Measurements from ENCODE around the gene TSHZ2.
A peak's percentile ranks its signal among the peaks of the same experiment; 100 is the strongest.

TSHZ2 gene

DNA sequence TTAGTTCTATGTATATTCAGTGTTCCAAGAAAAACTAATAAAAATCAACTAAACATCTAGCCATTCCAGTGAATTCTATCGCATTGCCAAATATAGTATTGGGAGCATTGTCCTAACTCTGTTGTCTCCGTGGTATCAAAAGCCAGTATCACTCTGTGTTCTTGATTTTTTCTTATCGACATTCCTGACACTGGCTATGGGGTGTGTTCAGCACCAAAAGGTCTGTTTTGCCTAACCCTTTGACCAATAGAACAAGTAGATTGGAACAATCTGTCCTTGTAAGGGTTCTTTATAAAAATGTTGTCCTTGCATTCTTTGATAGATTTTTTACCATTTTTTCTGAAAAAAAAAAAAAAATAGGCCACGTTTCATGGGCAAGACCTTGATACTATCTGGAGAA, 161.5 kb downstream of the TSHZ2 start:
- in situ Hi-C loops (cut with HindIII; ENCODE audit: low pct_ligation_motif_present, low pct_unique_long_range_greater_than_20kb, low sequenced_read_pairs) = no loop called here
- no peak for DNase-seq

DNA sequence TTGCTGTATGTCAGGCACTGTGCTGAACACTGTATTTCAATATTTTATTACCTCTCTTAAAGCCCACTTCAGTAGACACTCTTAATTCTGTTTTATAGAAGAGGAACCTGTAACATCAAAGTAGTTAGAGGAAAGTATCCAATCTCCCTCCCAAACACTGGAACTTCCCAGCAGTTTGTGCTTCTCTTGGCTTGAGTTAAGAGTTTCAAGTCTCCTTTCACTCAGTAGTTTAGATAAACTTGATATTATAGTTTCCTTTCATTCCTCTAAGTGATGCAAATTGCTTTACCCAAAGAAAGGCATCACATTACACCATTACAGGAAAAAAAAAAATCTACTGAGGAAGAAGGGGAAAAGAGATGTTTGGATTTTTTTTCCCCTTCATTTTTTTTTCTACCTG, 164.3 kb downstream of the TSHZ2 start:
- in situ Hi-C loops (cut with HindIII; ENCODE audit: low pct_ligation_motif_present, low pct_unique_long_range_greater_than_20kb, low sequenced_read_pairs) = no loop called here
- no peak for DNase-seq

DNA sequence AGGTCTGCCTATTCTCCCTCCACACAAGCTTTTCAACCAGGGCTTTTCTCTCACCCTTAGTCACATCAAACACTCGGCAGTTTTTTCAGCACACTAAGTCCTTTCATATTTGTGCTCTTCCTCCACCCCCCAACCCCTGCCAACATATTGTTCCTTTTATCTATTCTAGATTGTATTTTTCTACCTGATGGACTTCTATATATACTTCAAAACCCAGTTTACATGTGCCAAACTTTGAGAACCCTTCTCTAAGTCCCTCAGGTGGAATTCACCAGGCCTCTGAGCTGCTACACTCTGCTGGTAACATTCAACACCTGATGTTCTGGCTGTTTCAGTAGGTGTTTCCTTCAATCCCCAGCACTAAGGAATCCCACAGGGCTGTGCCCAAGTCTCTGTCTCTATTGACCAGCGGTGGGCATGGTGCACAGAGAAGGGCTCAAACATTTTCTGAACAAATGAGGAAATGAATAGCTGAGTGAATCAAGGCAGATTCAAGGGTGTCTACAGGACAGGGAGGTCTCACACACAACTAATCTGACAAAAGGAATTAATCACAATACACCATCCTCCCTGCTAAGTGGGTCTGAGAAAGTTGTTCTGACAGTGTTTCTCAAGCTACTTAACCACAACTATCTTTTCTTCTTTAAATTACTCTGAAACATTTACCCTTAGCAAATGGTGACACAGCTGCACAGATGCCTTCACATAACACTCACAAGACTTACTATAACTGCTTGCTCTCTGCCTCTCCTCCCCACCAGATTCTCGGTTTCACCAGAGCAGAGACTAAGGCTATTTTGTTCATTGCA, 166.5 kb downstream of the TSHZ2 start:
- DNase-seq = no peak
- in situ Hi-C loops (cut with HindIII; ENCODE audit: low pct_ligation_motif_present, low pct_unique_long_range_greater_than_20kb, low sequenced_read_pairs) = no loop called here

DNA sequence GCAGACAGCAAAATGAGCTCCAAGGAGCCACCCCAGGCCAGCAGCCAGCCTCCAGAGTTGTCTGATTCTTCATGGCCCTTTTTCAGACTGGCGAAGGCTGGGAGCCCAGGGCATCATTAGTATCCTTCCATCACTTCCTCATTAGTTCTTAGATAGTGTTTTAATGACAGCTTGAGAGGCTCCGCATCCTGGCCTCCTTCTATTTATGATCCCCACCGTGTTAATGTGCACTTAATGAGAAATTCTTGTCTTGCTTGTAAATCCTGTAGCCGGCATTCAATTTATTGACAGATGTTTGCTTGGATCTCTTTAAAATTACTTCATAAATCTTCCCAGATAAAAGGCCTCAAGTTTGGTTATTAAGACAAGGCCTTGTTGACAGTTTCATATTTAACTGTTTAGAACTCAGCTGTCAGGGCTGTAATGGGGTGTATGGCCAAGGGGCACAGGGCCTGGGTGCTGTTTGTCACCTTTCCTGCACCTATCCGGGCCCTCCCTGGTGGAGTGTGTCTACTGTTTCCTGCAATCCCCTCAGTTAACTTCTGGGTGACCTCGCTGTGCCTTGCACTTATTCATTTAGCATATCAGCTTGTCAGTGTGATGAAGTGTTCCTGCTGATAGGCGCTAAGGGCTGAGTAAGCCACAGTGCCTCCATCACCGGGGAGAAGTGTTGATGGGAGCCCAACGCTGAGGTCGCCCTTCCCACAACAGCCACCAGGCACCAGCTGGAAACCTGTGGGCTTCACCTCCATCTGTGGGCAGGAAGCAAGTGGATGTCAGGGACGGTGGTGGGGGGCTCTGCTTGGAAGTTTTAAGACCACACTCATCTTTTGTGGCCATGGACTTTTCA, 169.3 kb downstream of the TSHZ2 start:
- in situ Hi-C loops (cut with HindIII; ENCODE audit: low pct_ligation_motif_present, low pct_unique_long_range_greater_than_20kb, low sequenced_read_pairs) = no loop called here
- no peak for DNase-seq

DNA sequence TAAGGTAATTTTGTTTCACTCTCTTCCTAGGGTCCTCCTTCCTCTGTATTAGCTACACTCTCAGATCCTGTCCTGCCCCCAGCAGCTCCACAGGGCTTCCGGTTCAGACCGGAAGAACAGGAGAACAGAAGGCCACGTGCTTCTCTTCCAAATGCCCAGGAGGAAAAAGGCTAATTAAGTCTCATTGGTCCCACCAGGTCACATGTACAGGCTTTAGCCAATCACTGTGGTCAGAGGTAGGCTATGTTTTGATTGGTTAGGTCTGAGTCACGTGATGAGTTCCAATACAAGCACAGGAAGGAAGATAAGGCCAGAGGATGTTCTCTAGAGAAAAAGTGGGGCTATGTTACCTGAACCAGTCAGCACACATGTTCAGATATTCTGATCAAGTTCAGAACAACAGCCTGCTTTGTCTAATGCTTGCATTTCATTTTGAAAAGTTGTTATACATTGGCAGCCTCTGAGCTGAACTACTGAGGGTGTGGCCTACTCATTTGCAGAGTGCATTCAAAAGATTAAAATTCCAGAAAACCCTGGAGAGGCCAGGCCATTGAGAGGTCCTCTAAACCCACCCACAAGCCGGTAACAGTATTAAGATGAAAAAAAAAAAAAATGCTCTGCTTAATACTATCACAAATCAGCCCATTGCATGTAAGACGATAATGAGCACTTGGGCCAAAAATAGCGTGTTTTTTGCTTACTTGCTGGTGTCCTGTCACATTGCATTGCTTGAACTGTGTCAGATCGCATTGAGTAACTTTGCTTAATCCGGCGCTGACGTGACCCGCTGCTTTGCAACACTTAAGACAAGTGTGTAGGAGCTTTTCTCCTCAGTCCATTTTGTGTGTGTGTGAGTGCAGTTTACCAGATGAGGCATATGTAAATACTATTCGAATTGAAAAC, 170.3 kb downstream of the TSHZ2 start:
- in situ Hi-C loops (cut with HindIII; ENCODE audit: low pct_ligation_motif_present, low pct_unique_long_range_greater_than_20kb, low sequenced_read_pairs) = no loop called here
- DNase-seq = no peak

DNA sequence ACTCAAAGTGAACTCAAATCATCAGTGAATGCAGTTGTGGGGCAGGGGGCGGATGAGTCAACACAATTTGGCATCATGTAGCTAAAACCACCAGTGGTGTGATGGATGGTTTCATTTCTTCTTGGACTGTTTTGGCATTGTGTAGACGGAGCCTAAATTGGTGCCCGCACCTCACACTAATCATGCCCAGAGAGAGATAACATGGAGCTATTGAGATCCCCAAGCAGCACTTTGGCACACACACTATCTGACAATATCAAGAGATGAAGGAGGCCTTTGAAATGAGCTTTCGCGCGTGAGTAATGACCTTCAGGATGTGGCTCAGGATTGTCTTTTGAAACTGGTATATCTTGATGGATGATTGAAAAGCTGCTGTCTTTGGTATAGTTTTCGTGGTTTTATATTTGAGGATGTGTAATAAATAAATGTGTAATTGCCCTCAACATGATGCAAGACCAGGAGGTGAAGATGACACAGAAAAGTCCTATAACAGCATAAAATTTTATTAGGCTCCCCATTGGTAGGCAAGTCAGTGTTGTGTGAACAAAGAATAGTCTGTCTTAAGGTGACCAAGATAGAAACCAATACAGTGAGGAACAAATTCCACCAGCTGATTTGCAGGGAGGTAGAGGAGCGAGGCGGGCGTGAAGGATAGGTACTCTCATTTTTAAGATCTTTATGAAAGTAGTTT, 174.2 kb downstream of the TSHZ2 start:
- no peak for DNase-seq
- in situ Hi-C loops (cut with HindIII; ENCODE audit: low pct_ligation_motif_present, low pct_unique_long_range_greater_than_20kb, low sequenced_read_pairs) = no loop called here

DNA sequence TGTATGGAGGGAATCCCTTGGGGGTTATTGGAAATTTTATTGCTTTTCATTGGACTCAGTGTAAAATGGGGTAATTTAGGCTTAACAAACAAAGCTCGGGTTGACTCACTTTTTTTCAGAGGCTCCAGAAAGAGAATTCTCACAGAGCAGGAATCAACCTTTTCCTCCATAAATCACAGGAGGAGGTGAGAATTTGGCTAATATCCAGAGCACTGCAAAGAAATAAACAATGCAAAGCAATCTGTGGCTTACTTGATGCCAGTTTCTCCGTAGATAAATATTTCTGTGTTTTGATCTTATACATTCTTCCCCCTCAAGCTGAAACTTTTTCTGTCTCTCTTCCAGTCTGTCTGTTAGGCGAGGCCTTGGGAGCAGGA, 176.6 kb downstream of the TSHZ2 start:
- in situ Hi-C loops (cut with HindIII; ENCODE audit: low pct_ligation_motif_present, low pct_unique_long_range_greater_than_20kb, low sequenced_read_pairs) = no loop called here

DNA sequence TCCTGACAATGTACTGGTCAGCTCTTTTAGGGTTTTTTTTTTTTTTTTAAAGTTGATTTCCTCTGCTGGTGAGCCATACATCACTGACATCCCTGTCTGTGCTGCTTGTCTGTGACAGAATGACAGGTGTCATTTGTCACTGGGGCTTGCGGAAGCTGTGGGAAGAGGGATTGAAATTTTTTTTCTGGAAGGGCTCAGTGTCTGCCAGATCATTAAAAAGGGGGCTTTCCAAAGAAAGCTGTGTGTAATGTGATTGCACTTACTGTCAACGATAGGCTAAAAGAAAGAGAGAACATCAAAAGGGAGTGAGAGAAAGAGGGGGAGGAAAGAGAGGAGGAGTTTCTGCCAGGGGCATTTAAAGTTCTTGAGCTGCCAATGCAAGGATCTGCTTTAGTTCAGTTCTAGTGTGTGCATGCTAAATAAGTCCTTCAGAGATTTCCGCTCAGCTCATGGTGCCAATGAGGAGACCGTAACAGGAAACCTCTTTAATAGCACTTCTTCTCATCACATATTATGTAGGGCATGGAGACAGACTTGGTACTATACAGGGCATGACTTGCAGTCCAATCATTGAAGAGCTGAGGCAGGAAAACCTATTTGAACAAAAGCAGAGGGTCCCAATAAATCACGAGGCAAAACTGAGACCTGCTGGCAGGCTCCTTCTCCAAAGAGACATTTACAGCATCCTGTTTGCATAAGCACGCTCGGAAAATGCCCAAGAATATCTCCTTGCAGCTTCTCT, 177.2 kb downstream of the TSHZ2 start:
- in situ Hi-C loops (cut with HindIII; ENCODE audit: low pct_ligation_motif_present, low pct_unique_long_range_greater_than_20kb, low sequenced_read_pairs) = no loop called here
- no peak for DNase-seq

More for the DNA sequence above, 176.6 kb downstream of the TSHZ2 start:
- DNase-seq = no peak

DNA sequence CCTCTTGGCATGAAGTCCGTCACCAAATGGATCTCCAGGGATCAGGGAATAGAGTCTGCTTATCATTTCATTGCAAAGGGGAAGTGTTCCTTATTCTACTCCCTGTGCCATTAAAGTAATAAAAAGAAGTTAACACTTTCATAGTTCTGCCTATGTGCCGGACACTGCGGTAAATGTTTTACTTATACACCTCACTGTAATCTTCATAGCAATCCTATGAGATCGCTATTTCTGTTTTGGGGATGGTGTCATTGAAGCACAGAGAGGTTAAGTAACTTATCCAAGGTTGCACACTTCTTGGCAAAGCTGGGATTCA, 177.7 kb downstream of the TSHZ2 start:
- no peak for DNase-seq
- in situ Hi-C loops (cut with HindIII; ENCODE audit: low pct_ligation_motif_present, low pct_unique_long_range_greater_than_20kb, low sequenced_read_pairs) = no loop called here

DNA sequence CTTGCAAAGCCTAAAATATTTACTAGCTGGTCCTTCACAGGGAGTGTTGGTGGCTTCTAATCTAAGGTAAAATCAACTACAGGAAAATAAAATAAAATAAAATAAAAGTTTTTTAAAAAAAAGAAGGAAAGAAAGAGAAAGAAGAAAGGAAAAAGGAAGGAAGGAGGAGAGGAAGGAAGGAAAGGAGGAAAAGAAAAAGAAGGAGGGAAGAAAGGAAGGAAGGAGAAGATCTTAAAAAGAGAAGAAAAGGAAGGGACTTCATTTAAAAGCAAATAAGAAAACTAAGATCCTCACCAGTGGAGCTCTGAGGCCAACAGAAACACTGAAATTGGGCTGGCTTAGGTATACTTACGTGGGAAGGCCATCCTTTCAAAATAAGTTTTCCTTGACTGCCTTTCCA, 178.4 kb downstream of the TSHZ2 start:
- DNase-seq = no peak
- in situ Hi-C loops (cut with HindIII; ENCODE audit: low pct_ligation_motif_present, low pct_unique_long_range_greater_than_20kb, low sequenced_read_pairs) = no loop called here

DNA sequence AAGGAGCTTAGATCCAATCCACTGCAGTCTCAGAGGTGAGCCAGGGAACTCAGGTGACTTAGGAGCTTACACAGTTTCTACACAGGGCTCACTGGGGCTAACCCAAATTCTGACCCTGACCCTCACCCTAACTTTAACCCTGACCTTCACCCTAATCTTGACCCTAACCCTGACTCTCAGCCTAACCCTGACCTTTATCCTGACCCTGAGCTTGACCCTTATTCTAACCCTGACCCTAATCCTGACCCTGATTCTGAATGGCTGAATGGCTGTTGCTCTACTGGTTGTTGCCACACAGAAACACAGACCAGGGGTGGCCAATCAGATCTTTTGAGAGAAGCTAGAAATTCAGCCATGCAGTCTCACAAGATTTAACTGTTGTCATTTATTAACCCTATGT, 180.1 kb downstream of the TSHZ2 start:
- in situ Hi-C loops (cut with HindIII; ENCODE audit: low pct_ligation_motif_present, low pct_unique_long_range_greater_than_20kb, low sequenced_read_pairs) = no loop called here

DNA sequence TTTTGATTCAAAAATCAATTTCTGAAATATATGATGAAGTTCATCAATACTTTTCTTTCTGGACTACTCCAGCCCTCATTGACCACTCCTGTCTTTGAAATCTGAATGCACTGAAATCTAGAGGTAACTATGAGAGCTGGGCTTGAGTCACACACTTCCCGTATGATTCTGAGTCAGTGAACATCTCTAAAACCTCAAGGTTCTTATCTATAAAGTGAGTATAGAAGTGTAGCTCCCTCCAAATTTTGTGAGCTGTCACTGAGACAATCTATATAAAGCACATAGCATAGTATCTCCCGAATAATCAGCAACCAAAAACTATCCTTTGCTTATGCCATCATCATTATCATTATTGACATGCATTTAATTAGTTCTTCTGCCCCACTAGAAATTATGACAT, 182.4 kb downstream of the TSHZ2 start:
- in situ Hi-C loops (cut with HindIII; ENCODE audit: low pct_ligation_motif_present, low pct_unique_long_range_greater_than_20kb, low sequenced_read_pairs) = no loop called here
- no peak for DNase-seq

More for the DNA sequence above, 180.1 kb downstream of the TSHZ2 start:
- DNase-seq = no peak

DNA sequence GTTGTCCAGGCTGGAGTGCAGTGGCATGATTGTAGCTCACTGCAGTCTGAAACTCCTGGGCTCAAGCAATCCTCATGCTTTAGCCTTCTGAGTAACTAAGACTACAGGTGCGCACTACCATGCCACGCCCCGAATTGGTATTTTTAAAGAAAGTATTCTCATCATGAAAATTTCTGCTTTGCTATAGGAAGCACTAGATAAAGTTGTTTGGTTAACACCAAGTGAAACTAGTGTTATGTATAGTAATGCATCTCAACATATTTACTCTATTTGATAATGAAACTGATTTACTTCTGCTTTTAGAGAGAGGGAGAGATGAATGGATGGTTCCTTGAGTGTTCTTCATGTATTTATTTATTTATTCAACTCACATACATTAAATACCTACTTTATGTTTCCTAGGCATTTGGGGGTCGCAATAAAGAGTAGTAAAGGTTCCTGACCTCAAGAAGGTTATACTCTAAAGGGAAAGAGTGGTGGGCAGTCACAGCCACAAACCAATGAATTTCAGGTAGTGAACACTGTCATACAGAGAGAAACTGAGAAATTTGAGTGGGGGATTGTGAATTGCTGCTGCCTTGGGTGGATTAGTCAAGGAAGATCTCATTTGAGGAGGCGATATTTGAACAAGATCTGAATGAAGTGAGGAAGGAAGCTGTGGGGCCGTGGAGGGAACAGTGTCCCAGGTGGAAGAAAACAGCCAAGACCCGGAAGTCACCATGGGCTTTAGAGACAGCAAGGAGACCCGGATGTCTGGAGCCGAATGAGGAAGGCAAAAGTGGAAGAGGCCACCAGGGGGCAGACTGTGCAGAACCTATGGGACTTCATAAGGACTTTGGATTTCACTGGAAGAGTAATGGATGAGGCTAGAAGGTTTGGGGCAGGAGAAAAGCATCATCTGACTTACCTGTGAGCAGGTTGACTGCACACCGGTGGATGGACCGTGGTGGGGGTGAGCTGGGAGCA, 185.6 kb downstream of the TSHZ2 start:
- in situ Hi-C loops (cut with HindIII; ENCODE audit: low pct_ligation_motif_present, low pct_unique_long_range_greater_than_20kb, low sequenced_read_pairs) = no loop called here
- peak; percentile 59 for DNase-seq

DNA sequence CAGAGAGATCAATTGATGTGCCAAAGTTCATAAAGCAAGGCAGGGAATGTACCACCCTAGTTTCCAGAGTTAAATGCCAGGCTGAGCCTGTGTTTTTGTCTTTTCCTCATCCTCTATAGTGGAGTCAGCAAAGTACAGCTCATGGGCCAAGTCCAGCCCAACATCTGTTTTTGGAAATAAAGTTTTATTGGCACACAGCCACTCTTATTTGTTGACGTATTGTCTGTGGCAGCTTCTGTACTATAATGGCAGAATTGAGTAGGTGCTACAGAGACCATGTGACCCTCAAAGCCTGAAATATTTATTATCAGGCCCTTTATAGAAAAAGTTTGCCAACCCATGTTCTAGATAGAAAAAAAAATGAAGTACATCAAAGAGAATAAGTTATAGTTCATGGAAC, 187.0 kb downstream of the TSHZ2 start:
- no peak for DNase-seq
- in situ Hi-C loops (cut with HindIII; ENCODE audit: low pct_ligation_motif_present, low pct_unique_long_range_greater_than_20kb, low sequenced_read_pairs) = no loop called here

DNA sequence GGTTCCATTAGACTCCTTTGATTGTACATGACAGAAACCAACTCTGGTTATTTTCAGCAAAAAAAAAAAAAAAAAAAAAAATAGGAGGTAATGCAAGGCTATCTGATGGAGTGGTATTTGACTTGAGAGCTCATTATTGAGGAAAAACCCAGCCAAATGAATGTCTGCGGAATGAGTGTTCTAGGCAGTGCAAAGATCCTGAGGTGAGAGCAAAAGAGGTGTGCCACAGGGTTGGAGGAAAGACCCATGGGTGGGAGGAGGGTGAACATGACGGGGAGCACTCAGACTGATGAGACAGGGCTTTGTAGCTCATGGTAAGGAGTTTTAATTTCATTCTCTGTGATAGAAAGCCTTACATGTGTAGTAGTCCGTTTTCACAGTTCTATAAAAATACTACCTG, 188.9 kb downstream of the TSHZ2 start:
- DNase-seq = no peak
- in situ Hi-C loops (cut with HindIII; ENCODE audit: low pct_ligation_motif_present, low pct_unique_long_range_greater_than_20kb, low sequenced_read_pairs) = no loop called here

DNA sequence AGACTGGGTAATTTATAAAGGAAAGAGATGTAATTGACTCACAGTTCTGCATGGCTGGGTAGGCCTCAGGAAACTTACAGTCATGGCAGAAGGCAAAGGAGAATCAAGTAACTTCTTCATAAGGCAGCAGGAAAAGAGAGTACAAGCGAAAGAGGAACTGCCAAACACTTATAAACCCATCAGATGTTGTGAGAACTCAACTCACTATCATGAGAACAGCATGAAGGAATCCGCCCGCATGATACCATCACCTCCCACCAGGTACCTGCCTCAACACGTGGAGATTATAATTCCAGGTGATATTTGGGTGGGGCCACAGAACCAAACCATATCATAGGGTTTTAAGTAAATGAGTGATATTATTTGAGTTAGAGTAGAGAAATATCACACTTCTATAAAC, 189.3 kb downstream of the TSHZ2 start:
- in situ Hi-C loops (cut with HindIII; ENCODE audit: low pct_ligation_motif_present, low pct_unique_long_range_greater_than_20kb, low sequenced_read_pairs) = no loop called here
- no peak for DNase-seq

DNA sequence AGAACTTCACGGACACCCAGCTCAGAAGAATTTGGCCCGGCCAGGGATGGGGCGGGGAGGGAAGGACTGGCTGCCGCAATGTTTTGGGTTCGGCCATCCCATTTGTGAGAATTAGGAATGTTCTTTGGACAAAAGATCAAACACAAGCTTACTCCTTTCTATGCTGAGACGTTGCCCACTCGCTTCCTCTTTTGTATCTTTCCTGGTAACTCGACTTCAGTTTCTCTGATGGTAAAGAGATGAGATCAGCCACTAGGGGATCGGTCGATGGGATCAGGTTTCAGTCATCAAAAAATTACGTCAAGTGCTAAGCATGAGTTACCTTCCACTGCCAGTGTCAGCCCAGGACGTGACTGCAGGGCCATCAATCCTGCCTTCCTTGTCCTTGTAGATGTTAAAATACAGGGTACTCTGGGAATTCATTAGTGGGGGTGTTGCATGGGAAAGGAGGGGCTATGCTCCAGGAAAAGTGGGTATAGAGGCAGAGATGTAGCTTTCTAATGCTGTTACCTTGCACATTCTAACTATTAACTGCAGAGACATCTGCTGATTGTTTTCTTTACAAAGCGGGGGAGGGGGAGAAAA, 190.2 kb downstream of the TSHZ2 start:
- peak; percentile 56 for DNase-seq
- in situ Hi-C loops (cut with HindIII; ENCODE audit: low pct_ligation_motif_present, low pct_unique_long_range_greater_than_20kb, low sequenced_read_pairs) = no loop called here

Measured in ACHN (cell line).